GM19025 (cell line): ENCODE results near the gene TBC1D12.
"Not testable (repeated sequence)": the region's sequence is repeated elsewhere in the genome, so short reads cannot be mapped to it uniquely, and the experiment has no call there.

Experiments
- ATAC-seq: cut with Tn5 transposase; IDR thresholded peaks from one replicate; pipeline ENCODE4 v1.9.1; 2021; ENCODE audit warnings: mild to moderate bottlenecking, low read depth, moderate library complexity; ENCODE audit not compliant: unreplicated experiment

Gene TBC1D12

GRCh38 chr10:94524146-94524545 is 121.8 kb downstream of the TBC1D12 start:
- no peak for ATAC-seq

- ATAC-seq = no peak
Observed at GRCh38 chr10:94524711-94525110, 122.4 kb downstream of the TBC1D12 start.

GRCh38 chr10:94531550-94531949 is 129.2 kb downstream of the TBC1D12 start:
- not testable (repeated sequence) for ATAC-seq

- no peak for ATAC-seq
Observed at GRCh38 chr10:94533027-94533426, 130.7 kb downstream of the TBC1D12 start.

GRCh38 chr10:94542282-94542681 is 139.9 kb downstream of the TBC1D12 start:
- ATAC-seq = not testable (repeated sequence)

GRCh38 chr10:94545391-94546048 is 143.2 kb downstream of the TBC1D12 start, which contains the start of gene HELLS:
HELLS (plus strand) TSS chr10:94545788; CDS start chr10:94545922, 134 bp downstream.
- peak; percentile 71 for ATAC-seq

- ATAC-seq = no peak
Observed at GRCh38 chr10:94546049-94546900, 143.9 kb downstream of the TBC1D12 start.

- ATAC-seq = no peak
Observed at GRCh38 chr10:94546901-94547185, 144.5 kb downstream of the TBC1D12 start.

GRCh38 chr10:94549221-94549620 is 146.9 kb downstream of the TBC1D12 start:
- ATAC-seq = no peak

- ATAC-seq = not testable (repeated sequence)
Observed at GRCh38 chr10:94567714-94568307, 165.5 kb downstream of the TBC1D12 start.

GRCh38 chr10:94571081-94571480 is 168.7 kb downstream of the TBC1D12 start:
- no peak for ATAC-seq

- ATAC-seq = no peak
Observed at GRCh38 chr10:94571528-94571927, 169.2 kb downstream of the TBC1D12 start.

- ATAC-seq = no peak
Observed at GRCh38 chr10:94578790-94579189, 176.4 kb downstream of the TBC1D12 start.

GRCh38 chr10:94583124-94583523 is 180.8 kb downstream of the TBC1D12 start:
- ATAC-seq = no peak
